Sigmoid colon (tissue), 4 donors: ENCODE results near the gene GUCA1A.

Experiments used
- EP300 ChIP-seq, 4 donors: sonication (generic); formaldehyde crosslinking; IDR thresholded peaks; one replicate each; pipeline ENCODE4 v1.6.1; 2017; ENCODE audit warnings: antibody characterized with exemption in 4 of 4
- POLR2A ChIP-seq, 2 donors: fragments of 450-650 bp; IDR thresholded peaks; one replicate each; pipeline ENCODE4 v1.6.1; 2016; ENCODE audit warnings: antibody characterized with exemption in 2 of 2, mild to moderate bottlenecking in 2 of 2, moderate library complexity in 2 of 2
- POLR2AphosphoS5 ChIP-seq, 4 donors: sonication (generic); formaldehyde crosslinking; IDR thresholded peaks; one replicate each; pipeline ENCODE4 v1.6.1; 2017; ENCODE audit warnings: antibody characterized with exemption in 4 of 4
- TF ChIP-seq, protein P1 (sequence below), 4 experiments: fragments of 450-650 bp in 3 of 4; fragments of 200-600 bp in 1 of 4; IDR thresholded peaks; one replicate each; pipeline ENCODE4 v1.5.1; 2016 to 2019; ENCODE audit warnings: antibody characterized with exemption in 4 of 4, mild to moderate bottlenecking in 3 of 4, moderate library complexity in 2 of 4

DNA sequence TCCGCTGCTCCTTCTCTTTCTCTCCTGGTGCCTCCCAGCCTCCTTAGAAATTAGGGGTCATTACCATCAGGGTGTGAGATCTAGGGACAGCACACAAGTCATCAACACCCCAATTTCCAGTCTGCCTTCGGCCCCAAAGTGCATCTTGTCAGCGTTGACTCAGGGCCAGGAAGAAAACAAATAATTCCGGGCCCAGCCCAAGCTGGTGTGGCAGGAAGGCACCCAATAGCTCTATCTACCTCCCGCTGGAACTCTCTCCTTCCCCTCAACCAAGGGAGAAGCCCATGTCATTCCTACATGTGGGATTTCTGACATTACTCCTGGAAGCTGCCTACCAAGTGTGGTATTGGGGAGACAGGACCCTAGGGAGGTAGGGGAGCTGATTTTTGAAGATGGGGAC is 19.2 kb upstream of the GUCA1A start:
- TF ChIP-seq, protein P1, sequence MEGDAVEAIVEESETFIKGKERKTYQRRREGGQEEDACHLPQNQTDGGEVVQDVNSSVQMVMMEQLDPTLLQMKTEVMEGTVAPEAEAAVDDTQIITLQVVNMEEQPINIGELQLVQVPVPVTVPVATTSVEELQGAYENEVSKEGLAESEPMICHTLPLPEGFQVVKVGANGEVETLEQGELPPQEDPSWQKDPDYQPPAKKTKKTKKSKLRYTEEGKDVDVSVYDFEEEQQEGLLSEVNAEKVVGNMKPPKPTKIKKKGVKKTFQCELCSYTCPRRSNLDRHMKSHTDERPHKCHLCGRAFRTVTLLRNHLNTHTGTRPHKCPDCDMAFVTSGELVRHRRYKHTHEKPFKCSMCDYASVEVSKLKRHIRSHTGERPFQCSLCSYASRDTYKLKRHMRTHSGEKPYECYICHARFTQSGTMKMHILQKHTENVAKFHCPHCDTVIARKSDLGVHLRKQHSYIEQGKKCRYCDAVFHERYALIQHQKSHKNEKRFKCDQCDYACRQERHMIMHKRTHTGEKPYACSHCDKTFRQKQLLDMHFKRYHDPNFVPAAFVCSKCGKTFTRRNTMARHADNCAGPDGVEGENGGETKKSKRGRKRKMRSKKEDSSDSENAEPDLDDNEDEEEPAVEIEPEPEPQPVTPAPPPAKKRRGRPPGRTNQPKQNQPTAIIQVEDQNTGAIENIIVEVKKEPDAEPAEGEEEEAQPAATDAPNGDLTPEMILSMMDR (IDR thresholded peaks at IDR 0.05), result no peak
- TF ChIP-seq POLR2AphosphoS5 (IDR thresholded peaks at IDR 0.05) (no peak), POLR2A (IDR thresholded peaks at IDR 0.05) (no peak), EP300 (IDR thresholded peaks at IDR 0.05) (no peak)
